Measurements from ENCODE around the gene CAPZB. TPM values are rescaled to one million over a fixed set of nuclear protein-coding genes. Genes with fewer than 3 reads are reported as not detected.
A peak's percentile ranks its signal among the peaks of the same experiment; 100 is the strongest.

Gene CAPZB
- total RNA-seq, 1 experiment from 2014 or later, result 491 TPM

GRCh38 chr1:19452221-19452663 is 33.1 kb downstream of the CAPZB start:
- Histone ChIP-seq H3K4me3 (ENCODE audit: low read depth in 2 of 2, low read length in 2 of 2) (no peak overlapping the region), H3K9me3 (ENCODE audit: control insufficient read depth, insufficient read depth, low read depth, low read length) (no peaks in the 10 kb centered on the region), H3K4me1 (ENCODE audit: control insufficient read depth, insufficient read depth, low read length) (peaks cover 98% of the 10 kb centered on the region), H3K27ac (ENCODE audit: low read length) (peak overlapping the region; percentile 99), H3K36me3 (ENCODE audit: control insufficient read depth, insufficient read depth, low read length) (no peaks in the 10 kb centered on the region), H3K27me3 (ENCODE audit: control insufficient read depth, insufficient read depth, low read length) (no peaks in the 10 kb centered on the region)
- intact Hi-C loops (cut with micrococcal nuclease; ENCODE audit: unreplicated experiment) (no loop called here), in situ Hi-C loops (cut with HindIII; ENCODE audit: low pct_unique_long_range_greater_than_20kb, low sequenced_read_pairs) (no loop called here)
- no peak for TF ChIP-seq CTCF (IDR thresholded peaks at IDR 0.05)
- TF ChIP-seq SIN3A (IDR thresholded peaks at IDR 0.05; ENCODE audit: borderline replicate concordance, insufficient read depth, low read depth, low read length), result no peak
- no peak for TF ChIP-seq TCF7L2 (IDR thresholded peaks at IDR 0.05; ENCODE audit: low read depth, low read length)
- TF ChIP-seq POLR2AphosphoS5 (IDR thresholded peaks at IDR 0.05; ENCODE audit: low read depth, low read length), result no peak
- TF ChIP-seq, protein P1, sequence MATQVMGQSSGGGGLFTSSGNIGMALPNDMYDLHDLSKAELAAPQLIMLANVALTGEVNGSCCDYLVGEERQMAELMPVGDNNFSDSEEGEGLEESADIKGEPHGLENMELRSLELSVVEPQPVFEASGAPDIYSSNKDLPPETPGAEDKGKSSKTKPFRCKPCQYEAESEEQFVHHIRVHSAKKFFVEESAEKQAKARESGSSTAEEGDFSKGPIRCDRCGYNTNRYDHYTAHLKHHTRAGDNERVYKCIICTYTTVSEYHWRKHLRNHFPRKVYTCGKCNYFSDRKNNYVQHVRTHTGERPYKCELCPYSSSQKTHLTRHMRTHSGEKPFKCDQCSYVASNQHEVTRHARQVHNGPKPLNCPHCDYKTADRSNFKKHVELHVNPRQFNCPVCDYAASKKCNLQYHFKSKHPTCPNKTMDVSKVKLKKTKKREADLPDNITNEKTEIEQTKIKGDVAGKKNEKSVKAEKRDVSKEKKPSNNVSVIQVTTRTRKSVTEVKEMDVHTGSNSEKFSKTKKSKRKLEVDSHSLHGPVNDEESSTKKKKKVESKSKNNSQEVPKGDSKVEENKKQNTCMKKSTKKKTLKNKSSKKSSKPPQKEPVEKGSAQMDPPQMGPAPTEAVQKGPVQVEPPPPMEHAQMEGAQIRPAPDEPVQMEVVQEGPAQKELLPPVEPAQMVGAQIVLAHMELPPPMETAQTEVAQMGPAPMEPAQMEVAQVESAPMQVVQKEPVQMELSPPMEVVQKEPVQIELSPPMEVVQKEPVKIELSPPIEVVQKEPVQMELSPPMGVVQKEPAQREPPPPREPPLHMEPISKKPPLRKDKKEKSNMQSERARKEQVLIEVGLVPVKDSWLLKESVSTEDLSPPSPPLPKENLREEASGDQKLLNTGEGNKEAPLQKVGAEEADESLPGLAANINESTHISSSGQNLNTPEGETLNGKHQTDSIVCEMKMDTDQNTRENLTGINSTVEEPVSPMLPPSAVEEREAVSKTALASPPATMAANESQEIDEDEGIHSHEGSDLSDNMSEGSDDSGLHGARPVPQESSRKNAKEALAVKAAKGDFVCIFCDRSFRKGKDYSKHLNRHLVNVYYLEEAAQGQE (IDR thresholded peaks at IDR 0.05; ENCODE audit: insufficient read depth in 1 of 2, low read depth in 2 of 2, low read length in 1 of 2), result no peak
- CTCF ChIA-PET, result no interaction called here
- BruUV-seq (replicated peaks), result no TSS peak
- POLR2A ChIA-PET, result interaction anchor here (0.7 kb wide), 1 partner anchor 9 kb away, joined by 8 read pairs; no protein-coding TSS in a partner anchor
- 0 out of 2 replicates have a peak, but pooled peaks have one; percentile 3 for ATAC-seq
- DNase-seq (ENCODE audit: low read depth, low spot score), result no peak

- ATAC-seq (peak; percentile 77), DNase-seq (ENCODE audit: low read depth, low spot score) (no peak)
- intact Hi-C loops (cut with micrococcal nuclease; ENCODE audit: unreplicated experiment) (no loop called here), in situ Hi-C loops (cut with HindIII; ENCODE audit: low pct_unique_long_range_greater_than_20kb, low sequenced_read_pairs) (no loop called here)
- peak overlapping the region in 1 of 2 experiments; percentile 26; a peak in 1 of 4 replicates for H3K4me3 ChIP-seq (ENCODE audit: low read depth in 2 of 2, low read length in 2 of 2)
- no peaks in the 10 kb centered on the region for H3K9me3 ChIP-seq (ENCODE audit: control insufficient read depth, insufficient read depth, low read depth, low read length)
- TF ChIP-seq POLR2AphosphoS5 (IDR thresholded peaks at IDR 0.05; ENCODE audit: low read depth, low read length) (peak; percentile 95), CTCF (IDR thresholded peaks at IDR 0.05) (no peak), SIN3A (IDR thresholded peaks at IDR 0.05; ENCODE audit: borderline replicate concordance, insufficient read depth, low read depth, low read length) (no peak; the same call in 1 of the 2 replicates), TCF7L2 (IDR thresholded peaks at IDR 0.05; ENCODE audit: low read depth, low read length) (peak; percentile 99)
- TF ChIP-seq, protein P1 (IDR thresholded peaks at IDR 0.05; ENCODE audit: insufficient read depth in 1 of 2, low read depth in 2 of 2, low read length in 1 of 2), result 0 out of 4 replicates have a peak, but pooled peaks of 1 of the 2 experiments have one; percentile 16
- POLR2A ChIA-PET, result interaction anchor here (0.5 to 0.6 kb wide), 3 partner anchors 34 to 35 kb away, joined by 3 to 6 read pairs (median 3); partner anchors contain the start of gene CAPZB
- H3K36me3 ChIP-seq (ENCODE audit: control insufficient read depth, insufficient read depth, low read length), result no peaks in the 10 kb centered on the region
- H3K4me1 ChIP-seq (ENCODE audit: control insufficient read depth, insufficient read depth, low read length), result peaks cover 98% of the 10 kb centered on the region
- no peaks in the 10 kb centered on the region for H3K27me3 ChIP-seq (ENCODE audit: control insufficient read depth, insufficient read depth, low read length)
- CTCF ChIA-PET, result interaction anchor here (0.6 kb wide), 1 partner anchor 9 kb away, joined by 12 read pairs; no protein-coding TSS in a partner anchor
- BruUV-seq (replicated peaks), result no TSS peak
- peak overlapping the region; percentile 99 for H3K27ac ChIP-seq (ENCODE audit: low read length)
Measured at GRCh38 chr1:19450811-19451515, 34.4 kb downstream of the CAPZB start.
